GM12892 (cell line): ENCODE measurements around the gene EFS.

ENCODE experiments used
- POLR2A ChIP-seq: IDR thresholded peaks from 2 replicates; pipeline ENCODE4 v1.6.1; 2011; ENCODE audit warnings: low read depth, low read length, control low read depth
- POLR2AphosphoS5 ChIP-seq: IDR thresholded peaks from 2 replicates; pipeline ENCODE4 v1.6.1; 2011; ENCODE audit warnings: low read depth, low read length, control low read depth
- TAF1 ChIP-seq: IDR thresholded peaks from 2 replicates; pipeline ENCODE4 v1.6.1; 2011; ENCODE audit warnings: low read depth, mild to moderate bottlenecking, control low read depth, low read length, borderline replicate concordance

GRCh38 chr14:23360496-23360895 is 4.5 kb downstream of the EFS start:
- TF ChIP-seq POLR2A (no peak), TAF1 (no peak), POLR2AphosphoS5 (no peak)
